ENCODE data around the gene DISC1. TPM values are rescaled to one million over a fixed set of nuclear protein-coding genes. Genes with fewer than 3 reads are reported as not detected.

Gene DISC1
- total and polyA plus RNA-seq, 2 donors (not counting 1 experiment from before 2014, with no cell fraction given) = 2.7 to 4.3 TPM

DNA sequence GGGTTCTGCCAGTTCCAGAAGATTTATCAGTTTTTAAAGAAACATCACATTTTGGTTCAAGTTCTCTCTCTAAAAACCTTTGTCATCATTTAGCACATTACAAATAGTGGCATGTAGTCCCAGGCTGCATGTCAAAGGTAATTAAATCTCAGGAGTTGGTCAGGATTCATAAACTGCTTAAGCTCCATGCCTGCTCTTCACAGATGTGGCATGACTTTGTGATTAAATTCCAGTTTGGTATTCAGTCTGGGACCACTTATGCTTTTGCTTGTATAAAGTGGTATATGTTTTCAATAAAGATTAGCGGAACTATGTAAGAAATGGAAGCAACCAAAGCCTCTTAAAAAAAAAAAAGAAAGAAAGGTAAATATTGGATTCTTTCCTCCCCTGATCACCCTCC is 408.0 kb downstream of the DISC1 start:
- Mint-ChIP-seq H3K27ac (no peak overlapping the region), H3K27me3 (no peaks in the 10 kb centered on the region), H3K4me3 (no peak overlapping the region), H3K4me1 (no peaks in the 10 kb centered on the region), H3K9me3 (ENCODE audit: insufficient read depth) (peaks cover 3% of the 10 kb centered on the region)
- no peaks in the 10 kb centered on the region for H3K9me3 ChIP-seq (ENCODE audit: control extremely low read depth in 1 of 3, control insufficient read depth in 2 of 3, insufficient read depth in 1 of 3, low read length in 2 of 3)
- ChIA-PET CTCF (no interaction called here), POLR2A (no interaction called here)
- intact Hi-C loops (cut with micrococcal nuclease) = no loop called here
- no peak overlapping the region for H3K27ac ChIP-seq (ENCODE audit: low read length in 2 of 2)
- H3K36me3 ChIP-seq (replicated peaks in 1 of 2; ENCODE audit: control extremely low read depth in 1 of 2, control insufficient read depth in 1 of 2, extremely low read depth in 1 of 2, insufficient read depth in 2 of 2, low read length in 1 of 2) = no peaks in the 10 kb centered on the region
- H4K20me1 ChIP-seq (ENCODE audit: control insufficient read depth, insufficient read depth, low read length, poor library complexity, severe bottlenecking) = no peaks in the 10 kb centered on the region
- no peak overlapping the region for H3K4me3 ChIP-seq (ENCODE audit: control extremely low read depth in 1 of 5, extremely low read depth in 1 of 5, insufficient read depth in 1 of 5, low read depth in 2 of 5, low read length in 4 of 5)
- H2AFZ ChIP-seq (ENCODE audit: insufficient read depth, low read depth, low read length, poor library complexity, severe bottlenecking) = no peak overlapping the region
- no peaks in the 10 kb centered on the region for H3K4me1 ChIP-seq (ENCODE audit: control insufficient read depth in 2 of 2, insufficient read depth in 2 of 2, low read length in 2 of 2)
- H3K9ac ChIP-seq (ENCODE audit: low read length) = no peak overlapping the region
- DNase-seq (no peak), ATAC-seq (ENCODE audit: low read depth) (no peak)
- no peak for TF ChIP-seq CTCF (IDR thresholded peaks at IDR 0.05)
- TF ChIP-seq EZH2 (IDR thresholded peaks at IDR 0.05; ENCODE audit: borderline replicate concordance, insufficient read depth, low read depth, low read length, poor library complexity, severe bottlenecking) = no peak
- WGBS (ENCODE audit: insufficient coverage) = no CpG with 5 or more reads among the region's 1 CpG
- H3K79me2 ChIP-seq (ENCODE audit: control insufficient read depth, insufficient read depth, low read length) = no peaks in the 10 kb centered on the region
- no peaks in the 10 kb centered on the region for H3K27me3 ChIP-seq (replicated peaks in 1 of 4; ENCODE audit: control extremely low read depth in 1 of 4, control insufficient read depth in 3 of 4, insufficient read depth in 4 of 4, low read length in 3 of 4)
- no peak overlapping the region for H3K4me2 ChIP-seq (replicated peaks; ENCODE audit: low read depth, low read length, poor library complexity, severe bottlenecking)

DNA sequence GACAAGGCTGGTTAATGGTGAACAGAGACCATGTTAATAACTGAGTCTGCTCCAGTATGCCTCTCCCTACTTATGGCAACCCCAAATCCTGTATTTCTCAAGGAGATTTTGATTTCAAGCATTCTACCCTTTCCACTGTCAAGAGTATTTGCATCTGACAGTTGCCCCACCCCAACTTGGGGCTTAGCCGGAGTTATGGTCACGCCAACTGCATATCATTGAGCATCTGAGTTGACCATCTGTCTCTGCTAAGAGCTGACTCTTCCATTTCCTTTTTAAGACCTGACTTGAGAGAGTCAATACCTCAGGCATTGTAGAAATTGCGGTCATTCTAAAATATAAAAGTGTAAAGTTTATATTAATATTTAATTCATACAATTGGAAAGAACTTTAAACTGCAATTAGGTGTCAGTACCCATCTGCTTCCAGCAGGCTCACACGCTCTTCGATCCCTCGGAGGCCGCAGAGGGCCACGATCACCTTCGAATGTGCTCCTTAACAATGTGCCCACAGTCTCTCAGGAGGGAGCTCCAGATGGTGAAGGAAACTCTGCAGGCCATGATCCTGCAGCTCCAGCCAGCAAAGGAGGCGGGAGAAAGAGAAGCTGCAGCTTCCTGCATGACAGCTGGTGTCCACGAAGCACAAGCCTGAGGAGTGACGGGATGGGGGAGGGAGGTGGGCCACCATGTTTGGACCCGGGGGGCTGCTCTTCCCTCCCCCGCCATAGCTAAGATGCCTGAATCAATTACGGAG is 409.8 kb downstream of the DISC1 start:
- CTCF ChIA-PET = no interaction called here
- 91% methylated on average over 12 of the region's 15 CpGs for WGBS (ENCODE audit: insufficient coverage)
- no peaks in the 10 kb centered on the region for H3K36me3 ChIP-seq (replicated peaks in 1 of 2; ENCODE audit: control extremely low read depth in 1 of 2, control insufficient read depth in 1 of 2, extremely low read depth in 1 of 2, insufficient read depth in 2 of 2, low read length in 1 of 2)
- H3K4me3 ChIP-seq (ENCODE audit: control extremely low read depth in 1 of 5, extremely low read depth in 1 of 5, insufficient read depth in 1 of 5, low read depth in 2 of 5, low read length in 4 of 5) = no peak overlapping the region
- H4K20me1 ChIP-seq (ENCODE audit: control insufficient read depth, insufficient read depth, low read length, poor library complexity, severe bottlenecking) = no peaks in the 10 kb centered on the region
- Mint-ChIP-seq H3K27ac (no peak overlapping the region), H3K4me1 (no peaks in the 10 kb centered on the region), H3K4me3 (no peak overlapping the region), H3K9me3 (ENCODE audit: insufficient read depth) (peaks cover 3% of the 10 kb centered on the region), H3K27me3 (no peaks in the 10 kb centered on the region)
- no peaks in the 10 kb centered on the region for H3K9me3 ChIP-seq (ENCODE audit: control extremely low read depth in 1 of 3, control insufficient read depth in 2 of 3, insufficient read depth in 1 of 3, low read length in 2 of 3)
- H3K4me2 ChIP-seq (replicated peaks; ENCODE audit: low read depth, low read length, poor library complexity, severe bottlenecking) = no peak overlapping the region
- ATAC-seq (ENCODE audit: low read depth) = no peak
- intact Hi-C loops (cut with micrococcal nuclease) = no loop called here
- no peaks in the 10 kb centered on the region for H3K4me1 ChIP-seq (ENCODE audit: control insufficient read depth in 2 of 2, insufficient read depth in 2 of 2, low read length in 2 of 2)
- H3K27me3 ChIP-seq (replicated peaks in 1 of 4; ENCODE audit: control extremely low read depth in 1 of 4, control insufficient read depth in 3 of 4, insufficient read depth in 4 of 4, low read length in 3 of 4) = no peaks in the 10 kb centered on the region
- no peak for TF ChIP-seq EZH2 (IDR thresholded peaks at IDR 0.05; ENCODE audit: borderline replicate concordance, insufficient read depth, low read depth, low read length, poor library complexity, severe bottlenecking)
- TF ChIP-seq CTCF (IDR thresholded peaks at IDR 0.05) = no peak
- no peaks in the 10 kb centered on the region for H3K79me2 ChIP-seq (ENCODE audit: control insufficient read depth, insufficient read depth, low read length)
- no peak overlapping the region for H2AFZ ChIP-seq (ENCODE audit: insufficient read depth, low read depth, low read length, poor library complexity, severe bottlenecking)
- H3K27ac ChIP-seq (ENCODE audit: low read length in 2 of 2) = no peak overlapping the region
- no peak overlapping the region for H3K9ac ChIP-seq (ENCODE audit: low read length)
- no peak for DNase-seq
- POLR2A ChIA-PET = no interaction called here
